Smooth muscle cell (in vitro differentiated cells): Measurements from ENCODE around the gene SKIC2. TPM values are rescaled to one million over a fixed set of nuclear protein-coding genes. Genes with fewer than 3 reads are reported as not detected.
"Not testable (repeated sequence)": the region's sequence is repeated elsewhere in the genome, so short reads cannot be mapped to it uniquely, and the experiment has no call there.

ENCODE experiments used
- DNase-seq: peaks from one replicate; lab custom pipeline; 2025; ENCODE audit not compliant: unreplicated experiment; lab: John Stamatoyannopoulos, UW
- H2AFZ ChIP-seq: fragments of 200-600 bp; sonication (generic); 2 replicates; pipeline ENCODE4 v1.6.0; 2016; ENCODE audit warnings: antibody characterized with exemption, low read depth, mild to moderate bottlenecking
- H3F3A ChIP-seq: fragments of 200-600 bp; sonication (generic); 2 replicates; pipeline ENCODE4 v1.6.0; 2017; ENCODE audit warnings: antibody characterized with exemption, low read depth
- H3K27ac ChIP-seq: fragments of 200-600 bp; sonication (generic); 2 replicates; pipeline ENCODE4 v1.5.1; 2016; ENCODE audit warnings: low read depth, mild to moderate bottlenecking
- H3K27me3 ChIP-seq: fragments of 200-600 bp; sonication (generic); 2 replicates; pipeline ENCODE4 v1.6.1; 2016; ENCODE audit warnings: low read depth, mild to moderate bottlenecking
- H3K36me3 ChIP-seq: fragments of 200-600 bp; sonication (generic); 2 replicates; pipeline ENCODE4 v1.5.1; 2016; ENCODE audit warnings: low read depth
- H3K4me1 ChIP-seq: fragments of 200-600 bp; sonication (generic); 2 replicates; pipeline ENCODE4 v1.5.1; 2016; ENCODE audit warnings: low read depth
- H3K4me2 ChIP-seq: fragments of 200-600 bp; sonication (generic); 2 replicates; pipeline ENCODE4 v1.6.0; 2016; ENCODE audit warnings: mild to moderate bottlenecking
- H3K4me3 ChIP-seq: fragments of 200-600 bp; sonication (generic); 2 replicates; pipeline ENCODE4 v1.5.1; 2016; ENCODE audit warnings: mild to moderate bottlenecking
- H3K79me2 ChIP-seq: fragments of 200-600 bp; sonication (generic); 2 replicates; pipeline ENCODE4 v1.6.0; 2016; ENCODE audit warnings: low read depth, mild to moderate bottlenecking
- H3K9ac ChIP-seq: fragments of 200-600 bp; sonication (generic); 2 replicates; pipeline ENCODE4 v1.6.0; 2016; ENCODE audit warnings: low read depth
- H3K9me3 ChIP-seq: fragments of 200-600 bp; sonication (generic); replicated peaks from 2 replicates; pipeline ENCODE4 v1.5.1; 2016; ENCODE audit warnings: low read depth
- H4K20me1 ChIP-seq: fragments of 200-600 bp; sonication (generic); 2 replicates; pipeline ENCODE4 v1.6.0; 2016; ENCODE audit warnings: low read depth
- CTCF ChIP-seq: fragments of 200-600 bp; sonication (generic); IDR thresholded peaks from 2 replicates; pipeline ENCODE4 v1.5.1; 2017; ENCODE audit warnings: borderline replicate concordance, mild to moderate bottlenecking, antibody characterized with exemption; ENCODE audit not compliant: insufficient read depth, poor library complexity, severe bottlenecking
- WGBS: methylation state at CpG from one replicate; pipeline ENCODE4 v1.1.7; 2016; ENCODE audit warnings: low lambda C conversion rate; 5-methylcytosine and 5-hydroxymethylcytosine counted together
- polyA plus RNA-seq: library from polyadenylated mRNA; unstranded; fragments of >200 nt; fragmentation: Nextera tagmentation; extraction: Ambion mirVana; gene quantifications from 2 replicates; pipeline ENCODE4 v1.2.1, GENCODE V29; 2016
- total RNA-seq: library from RNA; depleted of rRNA; stranded (reverse); fragments of >200 nt; gene quantifications from 2 replicates; pipeline ENCODE4 v1.2.3, GENCODE V29; 2014

Gene SKIC2
- total RNA-seq (24.6 and 27.6 TPM in 2 replicates), polyA plus RNA-seq (55.0 and 56.0 TPM in 2 replicates)

- Histone ChIP-seq H2AFZ (peak within 1 kb of the TSS; percentile 86), H4K20me1 (no peaks in the 10 kb centered on the region), H3K27me3 (no peaks in the 10 kb centered on the region), H3K4me2 (peak within 1 kb of the TSS; percentile 91), H3K36me3 (peaks cover 4% of the 10 kb centered on the region), H3K9ac (peak within 1 kb of the TSS; percentile 97), H3F3A (no peaks in the 10 kb centered on the region), H3K79me2 (peaks cover 32% of the 10 kb centered on the region), H3K4me3 (peak within 1 kb of the TSS; percentile 92), H3K27ac (peak within 1 kb of the TSS; percentile 86), H3K4me1 (peaks cover 8% of the 10 kb centered on the region), H3K9me3 (no peaks in the 10 kb centered on the region)
- TF ChIP-seq CTCF = no peak
- peak; percentile 85 for DNase-seq
- 1% methylated on average over 59 of the region's 59 CpGs for WGBS
Measured at GRCh38 chr6:31958741-31959739, at the start of gene SKIC2, which contains the start of gene NELFE. Gene SKIC2 (plus strand): TSS chr6:31959175. CDS start chr6:31959193, 18 bp downstream. Gene NELFE (minus strand): TSS chr6:31958971. CDS start chr6:31958446, 525 bp downstream.

GRCh38 chr6:31909298-31909697 lies 49.7 kb upstream of the SKIC2 start:
- not testable (repeated sequence) for H3K4me2 ChIP-seq, H3K79me2 ChIP-seq, H4K20me1 ChIP-seq, H2AFZ ChIP-seq, H3K4me1 ChIP-seq, DNase-seq, H3K9me3 ChIP-seq, H3K4me3 ChIP-seq, H3K27me3 ChIP-seq, H3F3A ChIP-seq, H3K9ac ChIP-seq, H3K27ac ChIP-seq, H3K36me3 ChIP-seq
- WGBS = 74% methylated on average over 7 of the region's 7 CpGs

- no peak for DNase-seq
- peaks cover 2% of the 10 kb centered on the region for H3K4me1 ChIP-seq
- H2AFZ ChIP-seq = no peak overlapping the region
- no peaks in the 10 kb centered on the region for H3K27me3 ChIP-seq
- no peak overlapping the region for H3K9ac ChIP-seq
- TF ChIP-seq CTCF = no peak
- WGBS = 63% methylated on average over 11 of the region's 11 CpGs
- peaks cover 7% of the 10 kb centered on the region for H3F3A ChIP-seq
- H3K27ac ChIP-seq = peak overlapping the region; percentile 89
- no peak overlapping the region for H3K4me3 ChIP-seq
- H3K79me2 ChIP-seq = no peaks in the 10 kb centered on the region
- H4K20me1 ChIP-seq = no peaks in the 10 kb centered on the region
- peak overlapping the region; percentile 67 for H3K4me2 ChIP-seq
- H3K36me3 ChIP-seq = no peaks in the 10 kb centered on the region
- H3K9me3 ChIP-seq = no peaks in the 10 kb centered on the region
Measured at GRCh38 chr6:31911826-31912585, 47.0 kb upstream of the SKIC2 start.

- Histone ChIP-seq H3K4me3 (no peak overlapping the region), H3K4me2 (no peak overlapping the region), H3K27me3 (no peaks in the 10 kb centered on the region), H3K36me3 (no peaks in the 10 kb centered on the region), H3K27ac (no peak overlapping the region), H4K20me1 (no peaks in the 10 kb centered on the region), H2AFZ (no peak overlapping the region), H3K4me1 (no peaks in the 10 kb centered on the region), H3K9me3 (no peaks in the 10 kb centered on the region), H3F3A (no peaks in the 10 kb centered on the region), H3K79me2 (no peaks in the 10 kb centered on the region), H3K9ac (no peak overlapping the region)
- TF ChIP-seq CTCF = no peak
- no peak for DNase-seq
Measured at GRCh38 chr6:31915351-31915750, 43.6 kb upstream of the SKIC2 start.
